GM12865 (cell line): Measurements from ENCODE around the gene ITGA7.
A peak's percentile ranks its signal among the peaks of the same experiment; 100 is the strongest.

Experiments
- DNase-seq: peaks from one replicate; pipeline ENCODE4 v3.0.0; 2010; ENCODE audit warnings: low read depth
- H3K4me3 ChIP-seq: 2 replicates; pipeline ENCODE4 v1.5.1; 2011; ENCODE audit warnings: mild to moderate bottlenecking, low read depth, low read length, control low read depth
- CTCF ChIP-seq: IDR thresholded peaks from 2 replicates; pipeline ENCODE4 v1.5.1; 2011; ENCODE audit warnings: low read length, control low read depth, low read depth, inconsistent platforms; ENCODE audit not compliant: insufficient read depth; ENCODE audit errors: missing control alignments

Gene ITGA7

GRCh38 chr12:55642669-55643068 lies 65.0 kb downstream of the ITGA7 start:
- peak; percentile 48 for DNase-seq
- no peak overlapping the region for H3K4me3 ChIP-seq
- no peak for TF ChIP-seq CTCF

DNA sequence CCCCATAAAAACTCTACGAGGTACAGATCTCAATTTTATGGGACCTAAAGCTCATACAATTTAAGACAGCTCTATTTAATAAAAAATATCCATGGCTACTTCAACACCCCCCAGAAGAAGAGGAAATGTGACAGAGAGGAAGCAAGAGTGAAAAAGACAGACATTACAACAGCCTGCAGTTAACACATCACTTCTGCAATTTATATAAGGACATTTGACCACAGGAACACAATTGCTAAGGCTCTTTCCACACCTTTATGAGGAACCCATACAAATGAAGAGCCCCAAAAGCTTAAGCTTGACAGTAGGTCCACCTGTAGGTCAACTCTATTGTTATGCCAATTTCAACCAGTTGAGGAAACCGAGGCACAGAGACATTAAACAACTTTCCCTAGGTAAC lies 65.4 kb downstream of the ITGA7 start:
- TF ChIP-seq CTCF, result no peak
- no peak for DNase-seq
- no peak overlapping the region for H3K4me3 ChIP-seq

- H3K4me3 ChIP-seq, result no peak overlapping the region
- no peak for TF ChIP-seq CTCF
- no peak for DNase-seq
These were observed 66.1 kb downstream of the ITGA7 start for GRCh38 chr12:55641595-55641994.

GRCh38 chr12:55637467-55637866 lies 70.2 kb downstream of the ITGA7 start:
- no peak for TF ChIP-seq CTCF
- no peak overlapping the region for H3K4me3 ChIP-seq
- DNase-seq, result no peak

DNA sequence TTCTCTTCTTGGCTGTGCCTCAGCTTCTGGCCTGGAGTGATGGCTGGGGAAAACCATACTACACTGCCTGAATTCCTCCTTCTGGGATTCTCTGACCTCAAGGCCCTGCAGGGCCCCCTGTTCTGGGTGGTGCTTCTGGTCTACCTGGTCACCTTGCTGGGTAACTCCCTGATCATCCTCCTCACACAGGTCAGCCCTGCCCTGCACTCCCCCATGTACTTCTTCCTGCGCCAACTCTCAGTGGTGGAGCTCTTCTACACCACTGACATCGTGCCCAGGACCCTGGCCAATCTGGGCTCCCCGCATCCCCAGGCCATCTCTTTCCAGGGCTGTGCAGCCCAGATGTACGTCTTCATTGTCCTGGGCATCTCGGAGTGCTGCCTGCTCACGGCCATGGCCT lies 70.9 kb downstream of the ITGA7 start, which contains the start of gene OR10P1:
TSS of gene OR10P1 (plus strand) at position 40 of the 400 bp plus-strand sequence. CDS start at position 40, 0 bp downstream.
- no peak for DNase-seq
- TF ChIP-seq CTCF, result no peak
- H3K4me3 ChIP-seq, result no peak within 1 kb of the TSS

GRCh38 chr12:55636116-55636655 lies 71.5 kb downstream of the ITGA7 start:
- H3K4me3 ChIP-seq, result no peak overlapping the region
- no peak for DNase-seq
- TF ChIP-seq CTCF, result no peak
